HepG2 (cell line): ENCODE results near the gene UBAC1. TPM values are rescaled to one million over a fixed set of nuclear protein-coding genes. Genes with fewer than 3 reads are reported as not detected.

ENCODE experiments used
- ATAC-seq: fragments of 200-7000 bp; cut with Tn5 transposase; 3 replicates; pipeline ENCODE4 v1.9.1; 2020; ENCODE audit warnings: mild to moderate bottlenecking, moderate library complexity
- BruUV-seq: library from RNA; stranded (reverse); fragments of 400-500 nt; replicated peaks from 2 replicates; lab custom pipeline; 2021; lab: Mats Ljungman, UMichigan
- CTCF ChIA-PET: fragments of 300-600 bp; formaldehyde crosslinking; extraction: SDS; loops from one replicate; lab custom pipeline; 2021; ENCODE audit warnings: low total read pairs, inconsistent platforms, low intra/inter-chr PET ratio; lab: Yijun Ruan, JAX
- POLR2A ChIA-PET: fragments of 350-600 bp; sonication (Branson Sonifier 250); formaldehyde crosslinking; loops from one replicate; lab custom pipeline; 2020; ENCODE audit warnings: antibody characterized with exemption, inconsistent platforms; lab: Yijun Ruan, JAX
- DNase-seq: peaks from one replicate; pipeline ENCODE4 v3.0.0-alpha.2; 2015; ENCODE audit warnings: low spot score
- FAIRE-seq: peaks from 3 replicates; lab custom pipeline; 2011; peaks lifted over from hg19 to GRCh38; lab: Jason Lieb, UNC
- H2AFZ ChIP-seq: one replicate; pipeline ENCODE4 v1.6.1; 2011; ENCODE audit warnings: low read length, inconsistent platforms
- H3K27ac ChIP-seq: fragments of 300-600 bp; 3 replicates; pipeline ENCODE4 v1.8.0; 2011; ENCODE audit warnings: mixed run types, mild to moderate bottlenecking, mixed read lengths, low read length, inconsistent platforms; ENCODE audit not compliant: insufficient read depth; ENCODE audit errors: extremely low read length
- H3K27me3 ChIP-seq, 2 experiments: fragments of 200-600 bp in 1 of 2; 2 replicates in 1 of 2; 3 replicates in 1 of 2; pipeline versions ENCODE4 v1.6.0 to v1.8.0; 2011; ENCODE audit warnings: low read length in 2 of 2, mild to moderate bottlenecking in 2 of 2, moderate library complexity in 2 of 2, inconsistent platforms in 1 of 2; ENCODE audit not compliant: insufficient read depth in 2 of 2, control insufficient read depth in 1 of 2
- H3K36me3 ChIP-seq, 2 experiments: fragments of 200-600 bp in 1 of 2; replicated peaks in 1 of 2; 2 replicates in 1 of 2; 3 replicates in 1 of 2; pipeline versions ENCODE4 v1.5.1 to v1.8.0; 2011; ENCODE audit warnings: low read length in 2 of 2, inconsistent platforms in 1 of 2; ENCODE audit not compliant: insufficient read depth in 2 of 2, control insufficient read depth in 1 of 2
- H3K4me1 ChIP-seq: 2 replicates; pipeline ENCODE4 v1.5.1; 2012; ENCODE audit warnings: low read length, inconsistent platforms; ENCODE audit not compliant: insufficient read depth
- H3K4me2 ChIP-seq: 2 replicates; pipeline ENCODE4 v1.6.0; 2011; ENCODE audit warnings: low read depth, low read length, inconsistent platforms
- H3K4me3 ChIP-seq, 3 experiments: fragments of 200-600 bp in 1 of 3; sonication (generic), shearing (Covaris generic) in 1 of 3; replicated peaks in 1 of 3; 2 replicates each; pipeline ENCODE4 v1.5.1; 2011 to 2016; ENCODE audit warnings: low read length in 3 of 3, inconsistent platforms in 2 of 3, low read depth in 2 of 3, mild to moderate bottlenecking in 2 of 3, control low read depth in 1 of 3, mixed read lengths in 1 of 3; ENCODE audit not compliant: insufficient read depth in 1 of 3
- H3K79me2 ChIP-seq: one replicate; pipeline ENCODE4 v1.6.1; 2011; ENCODE audit warnings: low read length, inconsistent platforms; ENCODE audit not compliant: insufficient read depth
- H3K9ac ChIP-seq: 2 replicates; pipeline ENCODE4 v1.6.0; 2011; ENCODE audit warnings: mild to moderate bottlenecking, low read depth, low read length, inconsistent platforms; ENCODE audit not compliant: insufficient read depth
- H3K9me3 ChIP-seq: 2 replicates; pipeline ENCODE4 v1.5.1; 2012; ENCODE audit warnings: mild to moderate bottlenecking, low read length
- H4K20me1 ChIP-seq: 2 replicates; pipeline ENCODE4 v1.6.0; 2011; ENCODE audit warnings: inconsistent platforms, mild to moderate bottlenecking, low read length, moderate library complexity; ENCODE audit not compliant: insufficient read depth
- FOXA1 ChIP-seq, 2 experiments: fragments of 450-650 bp in 1 of 2; sonication (generic) in 1 of 2; formaldehyde crosslinking in 1 of 2; IDR thresholded peaks; 2 replicates each; pipeline versions ENCODE4 v1.4.0 to v1.6.1; 2016 to 2020; ENCODE audit warnings: missing genetic modification reagents in 1 of 2
- STAG1 ChIP-seq: sonication (generic); formaldehyde crosslinking; IDR thresholded peaks from 2 replicates; pipeline ENCODE4 v1.4.0; 2020; ENCODE audit warnings: missing genetic modification reagents
- ZNF12 ChIP-seq: sonication (generic); formaldehyde crosslinking; IDR thresholded peaks from 2 replicates; pipeline ENCODE4 v1.5.0; 2020; ENCODE audit warnings: missing genetic modification reagents
- WGBS: methylation state at CpG from one replicate; pipeline ENCODE4 v1.1.6; 2017; ENCODE audit warnings: low lambda C conversion rate; 5-methylcytosine and 5-hydroxymethylcytosine counted together
- in situ Hi-C: cut with HindIII; loops from 2 replicates; pipeline ENCODE4 v1.10.0; 2017; ENCODE audit warnings: low pct_unique_long_range_greater_than_20kb; ENCODE audit not compliant: extremely low pct_ligation_motif_present
- intact Hi-C: fragments of 100-400 bp; cut with micrococcal nuclease; formaldehyde crosslinking; loops from one replicate; pipeline ENCODE4 v1.10.0; 2022; ENCODE audit not compliant: unreplicated experiment
- polyA plus RNA-seq, 8 experiments: library from polyadenylated mRNA; depleted of rRNA in 3 of 8; stranded (reverse) in 7 of 8; unstranded in 1 of 8; fragments of >200 nt; fragmentation: Illumina TruSeq in 4 of 8; extraction: Trizol in 4 of 8; gene quantifications; 2 replicates each; pipeline versions ENCODE4 v1.2.1 to v1.2.3, GENCODE V29; 2011 to 2016; ENCODE audit warnings: low read depth in 4 of 8, missing spikeins in 1 of 8, mixed read lengths in 1 of 8; ENCODE audit not compliant: insufficient read depth in 1 of 8
- total RNA-seq, 5 experiments: library from RNA; depleted of rRNA; stranded (reverse); fragments of >200 nt; fragmentation: Illumina TruSeq; extraction: Trizol; gene quantifications; 2 replicates each; pipeline ENCODE4 v1.2.3, GENCODE V29; 2016; ENCODE audit warnings: low read depth in 1 of 5
- TF ChIP-seq, protein P1 (sequence below): sonication (generic); formaldehyde crosslinking; conservative IDR thresholded peaks from 2 replicates; pipeline ENCODE4 v1.5.0; 2020; ENCODE audit warnings: missing genetic modification reagents
- TF ChIP-seq, protein P2 (sequence below): sonication (generic); formaldehyde crosslinking; IDR thresholded peaks from 2 replicates; pipeline ENCODE4 v1.4.0; 2020; ENCODE audit warnings: missing genetic modification reagents
- TF ChIP-seq, protein P3 (sequence below): sonication (generic); formaldehyde crosslinking; IDR thresholded peaks from 2 replicates; pipeline ENCODE4 v1.4.0; 2020; ENCODE audit warnings: missing genetic modification reagents

Gene UBAC1
- total and polyA plus RNA-seq, 2 of the 13 experiments (the other 11 are each of a cell fraction or from before 2014, with no cell fraction given), result 32.2 to 34.1 TPM

DNA sequence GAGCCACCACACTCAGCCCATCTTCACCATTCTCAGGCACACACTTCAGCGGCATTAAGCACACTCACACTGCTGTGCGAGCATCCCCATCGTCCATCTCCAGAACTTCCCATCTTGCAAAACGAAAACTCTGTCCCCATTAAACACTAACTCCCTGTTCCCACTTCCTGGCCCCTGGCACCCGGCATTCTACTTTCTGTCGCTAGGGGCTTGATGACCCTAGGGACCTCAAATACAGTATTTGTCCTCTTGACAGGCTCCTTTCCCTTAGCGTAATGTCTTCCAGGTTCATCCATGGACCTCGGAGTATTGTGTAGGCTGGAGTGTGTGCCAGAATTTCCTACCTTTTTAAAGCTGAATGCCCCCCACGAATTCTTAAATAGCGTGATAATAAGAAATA lies 14.7 kb upstream of the UBAC1 start:
- Histone ChIP-seq H3K36me3 (no peaks in the 10 kb centered on the region), H3K9ac (no peak overlapping the region), H3K9me3 (no peaks in the 10 kb centered on the region), H4K20me1 (peaks cover 7% of the 10 kb centered on the region; the same call in 1 of the 2 replicates), H3K4me1 (no peaks in the 10 kb centered on the region), H2AFZ (no peak overlapping the region), H3K79me2 (no peaks in the 10 kb centered on the region), H3K27me3 (peaks cover 11 to 34% of the 10 kb centered on the region in 2 experiments; a peak in 4 of 5 replicates), H3K4me3 (no peak overlapping the region), H3K27ac (no peak overlapping the region), H3K4me2 (no peak overlapping the region)
- BruUV-seq, result no TSS peak
- intact Hi-C loops (no loop called here), in situ Hi-C loops (loop anchor here (25.0 kb wide), 1 partner anchor 286 kb away; no protein-coding TSS in a partner anchor)
- TF ChIP-seq ZNF12 (CRISPR knock-in tag), result peak; percentile 46; the same call in 1 of the 2 replicates
- TF ChIP-seq, protein P1, sequence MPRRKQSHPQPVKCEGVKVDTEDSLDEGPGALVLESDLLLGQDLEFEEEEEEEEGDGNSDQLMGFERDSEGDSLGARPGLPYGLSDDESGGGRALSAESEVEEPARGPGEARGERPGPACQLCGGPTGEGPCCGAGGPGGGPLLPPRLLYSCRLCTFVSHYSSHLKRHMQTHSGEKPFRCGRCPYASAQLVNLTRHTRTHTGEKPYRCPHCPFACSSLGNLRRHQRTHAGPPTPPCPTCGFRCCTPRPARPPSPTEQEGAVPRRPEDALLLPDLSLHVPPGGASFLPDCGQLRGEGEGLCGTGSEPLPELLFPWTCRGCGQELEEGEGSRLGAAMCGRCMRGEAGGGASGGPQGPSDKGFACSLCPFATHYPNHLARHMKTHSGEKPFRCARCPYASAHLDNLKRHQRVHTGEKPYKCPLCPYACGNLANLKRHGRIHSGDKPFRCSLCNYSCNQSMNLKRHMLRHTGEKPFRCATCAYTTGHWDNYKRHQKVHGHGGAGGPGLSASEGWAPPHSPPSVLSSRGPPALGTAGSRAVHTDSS (CRISPR knock-in tag), result no peak
- peak; percentile 42 for TF ChIP-seq STAG1
- ChIA-PET POLR2A (no interaction called here), CTCF (interaction anchor here (0.6 kb wide), 1 partner anchor 159 kb away, joined by 3 read pairs; no protein-coding TSS in a partner anchor)
- ATAC-seq, result peak; percentile 30; the same call in 2 of the 3 replicates
- DNase-seq, result peak; percentile 39
- no peak for FAIRE-seq
- 27% methylated on average over 10 of the region's 10 CpGs for WGBS

DNA sequence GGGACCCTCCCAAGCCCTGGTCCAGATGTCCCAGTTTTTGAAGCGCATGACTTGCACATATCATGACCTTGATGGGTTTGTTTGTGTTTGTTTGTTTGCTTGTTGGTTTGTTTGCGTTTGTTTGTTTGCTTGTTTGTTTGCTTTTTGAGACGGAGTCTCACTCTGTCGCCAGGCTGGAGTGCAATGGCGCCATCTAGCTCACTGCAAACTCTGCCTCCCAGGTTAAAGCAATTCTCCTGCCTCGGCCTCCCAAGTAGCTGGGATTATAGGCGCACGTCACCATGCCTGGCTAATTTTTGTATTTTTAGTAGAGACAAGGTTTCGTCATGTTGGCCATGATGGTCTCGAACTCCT lies 13.0 kb upstream of the UBAC1 start:
- Histone ChIP-seq H3K36me3 (no peaks in the 10 kb centered on the region), H3K79me2 (no peaks in the 10 kb centered on the region), H3K9ac (no peak overlapping the region), H3K9me3 (no peaks in the 10 kb centered on the region), H3K4me2 (no peak overlapping the region), H3K27ac (no peak overlapping the region), H2AFZ (no peak overlapping the region), H3K27me3 (peaks cover 4 to 31% of the 10 kb centered on the region in 2 experiments; a peak in 4 of 5 replicates), H3K4me3 (no peak overlapping the region), H4K20me1 (peaks cover 7% of the 10 kb centered on the region; the same call in 1 of the 2 replicates), H3K4me1 (no peaks in the 10 kb centered on the region)
- DNase-seq (no peak), ATAC-seq (no peak), FAIRE-seq (no peak)
- POLR2A ChIA-PET, result no interaction called here
- BruUV-seq, result no TSS peak
- TF ChIP-seq, protein P2, sequence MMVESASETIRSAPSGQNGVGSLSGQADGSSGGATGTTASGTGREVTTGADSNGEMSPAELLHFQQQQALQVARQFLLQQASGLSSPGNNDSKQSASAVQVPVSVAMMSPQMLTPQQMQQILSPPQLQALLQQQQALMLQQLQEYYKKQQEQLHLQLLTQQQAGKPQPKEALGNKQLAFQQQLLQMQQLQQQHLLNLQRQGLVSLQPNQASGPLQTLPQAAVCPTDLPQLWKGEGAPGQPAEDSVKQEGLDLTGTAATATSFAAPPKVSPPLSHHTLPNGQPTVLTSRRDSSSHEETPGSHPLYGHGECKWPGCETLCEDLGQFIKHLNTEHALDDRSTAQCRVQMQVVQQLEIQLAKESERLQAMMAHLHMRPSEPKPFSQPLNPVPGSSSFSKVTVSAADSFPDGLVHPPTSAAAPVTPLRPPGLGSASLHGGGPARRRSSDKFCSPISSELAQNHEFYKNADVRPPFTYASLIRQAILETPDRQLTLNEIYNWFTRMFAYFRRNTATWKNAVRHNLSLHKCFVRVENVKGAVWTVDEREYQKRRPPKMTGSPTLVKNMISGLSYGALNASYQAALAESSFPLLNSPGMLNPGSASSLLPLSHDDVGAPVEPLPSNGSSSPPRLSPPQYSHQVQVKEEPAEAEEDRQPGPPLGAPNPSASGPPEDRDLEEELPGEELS (CRISPR knock-in tag), result peak; percentile 30; the same call in 1 of the 2 replicates
- TF ChIP-seq FOXA1 (IDR thresholded peaks at IDR 0.05), result peak; percentile 54; the same call in 1 of the 2 replicates
- no peak for TF ChIP-seq FOXA1 (CRISPR knock-in tag; IDR thresholded peaks at IDR 0.05)
- TF ChIP-seq, protein P3, sequence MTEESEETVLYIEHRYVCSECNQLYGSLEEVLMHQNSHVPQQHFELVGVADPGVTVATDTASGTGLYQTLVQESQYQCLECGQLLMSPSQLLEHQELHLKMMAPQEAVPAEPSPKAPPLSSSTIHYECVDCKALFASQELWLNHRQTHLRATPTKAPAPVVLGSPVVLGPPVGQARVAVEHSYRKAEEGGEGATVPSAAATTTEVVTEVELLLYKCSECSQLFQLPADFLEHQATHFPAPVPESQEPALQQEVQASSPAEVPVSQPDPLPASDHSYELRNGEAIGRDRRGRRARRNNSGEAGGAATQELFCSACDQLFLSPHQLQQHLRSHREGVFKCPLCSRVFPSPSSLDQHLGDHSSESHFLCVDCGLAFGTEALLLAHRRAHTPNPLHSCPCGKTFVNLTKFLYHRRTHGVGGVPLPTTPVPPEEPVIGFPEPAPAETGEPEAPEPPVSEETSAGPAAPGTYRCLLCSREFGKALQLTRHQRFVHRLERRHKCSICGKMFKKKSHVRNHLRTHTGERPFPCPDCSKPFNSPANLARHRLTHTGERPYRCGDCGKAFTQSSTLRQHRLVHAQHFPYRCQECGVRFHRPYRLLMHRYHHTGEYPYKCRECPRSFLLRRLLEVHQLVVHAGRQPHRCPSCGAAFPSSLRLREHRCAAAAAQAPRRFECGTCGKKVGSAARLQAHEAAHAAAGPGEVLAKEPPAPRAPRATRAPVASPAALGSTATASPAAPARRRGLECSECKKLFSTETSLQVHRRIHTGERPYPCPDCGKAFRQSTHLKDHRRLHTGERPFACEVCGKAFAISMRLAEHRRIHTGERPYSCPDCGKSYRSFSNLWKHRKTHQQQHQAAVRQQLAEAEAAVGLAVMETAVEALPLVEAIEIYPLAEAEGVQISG, result no peak
- intact Hi-C loops (no loop called here), in situ Hi-C loops (no loop called here)
- CTCF ChIA-PET, result no interaction called here
- WGBS, result 34% methylated on average over 10 of the region's 10 CpGs
